ENCODE data around the gene RABGAP1L.
"Not testable (repeated sequence)": the region's sequence is repeated elsewhere in the genome, so short reads cannot be mapped to it uniquely, and the experiment has no call there.

Gene RABGAP1L

GRCh38 chr1:174159252-174160108, at the start of gene RABGAP1L:
TSS of gene RABGAP1L (plus strand) at chr1:174159520.
- in situ Hi-C loops (cut with MboI; ENCODE audit: low sequenced_read_pairs) = no loop called here

GRCh38 chr1:174110053-174110452, 49.3 kb upstream of the RABGAP1L start:
- in situ Hi-C loops (cut with MboI; ENCODE audit: low sequenced_read_pairs) = no loop called here

- in situ Hi-C loops (cut with MboI; ENCODE audit: low sequenced_read_pairs) = no loop called here
Measured at GRCh38 chr1:174112489-174113162, 46.7 kb upstream of the RABGAP1L start.

GRCh38 chr1:174114106-174114505, 45.2 kb upstream of the RABGAP1L start:
- in situ Hi-C loops (cut with MboI; ENCODE audit: low sequenced_read_pairs) = no loop called here

- in situ Hi-C loops (cut with MboI; ENCODE audit: low sequenced_read_pairs) = no loop called here
Measured at GRCh38 chr1:174114788-174115448, 44.4 kb upstream of the RABGAP1L start.

- in situ Hi-C loops (cut with MboI; ENCODE audit: low sequenced_read_pairs) = no loop called here
Measured at GRCh38 chr1:174116042-174116441, 43.3 kb upstream of the RABGAP1L start.

- in situ Hi-C loops (cut with MboI; ENCODE audit: low sequenced_read_pairs) = no loop called here
Measured at GRCh38 chr1:174118751-174119150, 40.6 kb upstream of the RABGAP1L start.

- in situ Hi-C loops (cut with MboI; ENCODE audit: low sequenced_read_pairs) = not testable (repeated sequence)
Measured at GRCh38 chr1:174122318-174122717, 37.0 kb upstream of the RABGAP1L start.

GRCh38 chr1:174123843-174124242, 35.5 kb upstream of the RABGAP1L start:
- in situ Hi-C loops (cut with MboI; ENCODE audit: low sequenced_read_pairs) = no loop called here

- in situ Hi-C loops (cut with MboI; ENCODE audit: low sequenced_read_pairs) = not testable (repeated sequence)
Measured at GRCh38 chr1:174127176-174127575, 32.1 kb upstream of the RABGAP1L start.

GRCh38 chr1:174131032-174131638, 28.2 kb upstream of the RABGAP1L start:
- in situ Hi-C loops (cut with MboI; ENCODE audit: low sequenced_read_pairs) = no loop called here

- in situ Hi-C loops (cut with MboI; ENCODE audit: low sequenced_read_pairs) = no loop called here
Measured at GRCh38 chr1:174134003-174134659, 25.2 kb upstream of the RABGAP1L start.

- in situ Hi-C loops (cut with MboI; ENCODE audit: low sequenced_read_pairs) = no loop called here
Measured at GRCh38 chr1:174135211-174135610, 24.1 kb upstream of the RABGAP1L start.

GRCh38 chr1:174136714-174137113, 22.6 kb upstream of the RABGAP1L start:
- in situ Hi-C loops (cut with MboI; ENCODE audit: low sequenced_read_pairs) = no loop called here

GRCh38 chr1:174142836-174143235, 16.5 kb upstream of the RABGAP1L start:
- in situ Hi-C loops (cut with MboI; ENCODE audit: low sequenced_read_pairs) = no loop called here

- in situ Hi-C loops (cut with MboI; ENCODE audit: low sequenced_read_pairs) = not testable (repeated sequence)
Measured at GRCh38 chr1:174143727-174144396, 15.5 kb upstream of the RABGAP1L start.

GRCh38 chr1:174144397-174144783, 14.9 kb upstream of the RABGAP1L start:
- in situ Hi-C loops (cut with MboI; ENCODE audit: low sequenced_read_pairs) = not testable (repeated sequence)

GRCh38 chr1:174149216-174149615, 10.1 kb upstream of the RABGAP1L start:
- in situ Hi-C loops (cut with MboI; ENCODE audit: low sequenced_read_pairs) = no loop called here

- in situ Hi-C loops (cut with MboI; ENCODE audit: low sequenced_read_pairs) = no loop called here
Measured at GRCh38 chr1:174150499-174150898, 8.8 kb upstream of the RABGAP1L start.

GRCh38 chr1:174152427-174152826, 6.9 kb upstream of the RABGAP1L start:
- in situ Hi-C loops (cut with MboI; ENCODE audit: low sequenced_read_pairs) = no loop called here

Measured in HL-60/S4 treated with phorbol 12-myristate 13-acetate at 8.2 ng/mL for 4 days and 3 days (cell line).